Central memory CD8-positive, alpha-beta T cell (primary cell): ENCODE measurements around the gene XRN2.

ENCODE experiments used
- ATAC-seq: fragments of 150-1000 bp; cut with Tn5 transposase; replicated peaks from 2 replicates; pipeline ENCODE4 v1.10.0; 2022; ENCODE audit warnings: mild to moderate bottlenecking, moderate FRiP score, moderate number of reproducible peaks; ENCODE audit not compliant: poor library complexity, severe bottlenecking; ENCODE audit errors: extremely low read depth
- DNase-seq, 2 donors: peaks; one replicate each; pipeline ENCODE4 v3.0.0; 2021; ENCODE audit warnings: low spot score in 2 of 2
- H3K27ac Mint-ChIP-seq: one replicate; pipeline ENCODE4 v1.8.0; 2022; ENCODE audit warnings: low read depth, mild to moderate bottlenecking, moderate library complexity, mixed read lengths
- H3K27me3 Mint-ChIP-seq: one replicate; pipeline ENCODE4 v1.8.0; 2022; ENCODE audit warnings: mixed read lengths
- H3K36me3 Mint-ChIP-seq: one replicate; pipeline ENCODE4 v1.8.0; 2022; ENCODE audit warnings: mild to moderate bottlenecking, moderate library complexity, mixed read lengths; ENCODE audit not compliant: insufficient read depth
- H3K4me1 Mint-ChIP-seq: one replicate; pipeline ENCODE4 v1.8.0; 2022; ENCODE audit warnings: mixed read lengths
- H3K4me3 Mint-ChIP-seq: one replicate; pipeline ENCODE4 v1.8.0; 2022; ENCODE audit warnings: mild to moderate bottlenecking, moderate library complexity, mixed read lengths
- H3K9me3 Mint-ChIP-seq: one replicate; pipeline ENCODE4 v1.8.0; 2022; ENCODE audit warnings: mixed read lengths

XRN2 gene

DNA sequence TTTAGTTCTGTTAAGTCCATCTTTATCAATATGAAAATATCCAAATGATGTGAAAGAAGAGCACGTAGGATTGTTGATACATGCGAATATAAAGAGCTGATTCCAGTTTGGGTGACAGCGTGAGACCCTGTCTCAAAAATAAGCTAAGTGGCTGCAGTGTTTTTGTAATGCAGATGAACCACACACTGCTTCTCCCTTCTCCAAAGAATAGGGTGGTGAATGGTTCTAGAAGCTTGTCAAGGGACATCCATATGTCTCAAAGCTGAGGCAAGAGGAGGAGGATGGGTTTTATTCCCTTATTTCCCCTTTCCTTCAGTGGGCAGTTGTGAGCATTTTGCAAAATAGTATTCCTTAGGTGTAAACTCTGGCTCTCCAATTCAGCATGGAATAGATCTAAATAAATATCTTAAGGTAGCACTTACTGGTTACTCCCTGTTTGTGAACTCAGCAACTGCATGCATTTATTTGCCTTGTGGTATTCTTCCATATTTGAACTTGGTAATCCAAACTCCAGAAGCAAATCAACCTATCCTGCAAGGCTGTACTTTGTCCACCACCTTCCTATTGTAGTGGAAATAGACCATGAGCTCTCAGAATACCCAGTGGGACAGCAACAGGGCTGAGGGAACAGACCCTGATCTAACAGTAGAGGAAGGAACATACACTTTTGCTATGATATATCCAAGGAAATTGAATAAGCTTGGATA is 38.0 kb downstream of the XRN2 start:
- Mint-ChIP-seq H3K36me3 (peaks cover 56% of the 10 kb centered on the region), H3K4me1 (peaks cover 15% of the 10 kb centered on the region), H3K4me3 (no peak overlapping the region), H3K27ac (no peak overlapping the region), H3K9me3 (no peaks in the 10 kb centered on the region), H3K27me3 (no peaks in the 10 kb centered on the region)
- DNase-seq (no peak), ATAC-seq (no peak)

DNA sequence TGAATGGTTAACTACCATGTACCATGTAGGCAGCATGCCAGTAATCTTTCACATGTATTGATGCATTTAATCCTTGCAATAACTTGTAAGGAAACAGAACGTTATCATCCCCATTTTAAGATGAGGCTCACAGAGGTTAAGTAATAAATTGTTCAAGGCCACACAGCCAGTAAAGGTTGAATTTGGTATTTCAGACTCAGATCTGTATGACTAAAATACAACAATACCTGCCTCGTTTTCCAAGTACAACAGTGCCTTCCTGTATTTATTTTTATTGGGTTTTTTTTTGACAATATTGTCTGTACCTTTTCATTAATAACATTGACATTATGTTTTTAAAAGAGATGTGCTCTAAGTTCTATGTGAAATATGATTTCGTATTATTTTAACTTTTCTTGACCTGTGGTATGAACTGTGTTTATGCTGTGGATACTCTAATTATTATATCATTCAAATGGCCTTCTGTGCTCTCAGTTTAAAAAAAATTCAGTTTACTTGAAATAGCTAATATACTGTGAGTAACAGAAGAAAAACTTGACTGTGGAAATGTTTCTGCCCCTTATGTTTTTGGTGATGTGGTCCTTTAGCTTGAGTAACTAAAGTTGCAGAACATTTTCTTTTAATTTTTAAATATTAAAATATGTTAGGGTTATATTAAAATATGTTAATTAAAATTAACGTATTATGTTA is 39.7 kb downstream of the XRN2 start:
- Mint-ChIP-seq H3K4me3 (no peak overlapping the region), H3K9me3 (no peaks in the 10 kb centered on the region), H3K4me1 (peaks cover 6% of the 10 kb centered on the region), H3K27me3 (no peaks in the 10 kb centered on the region), H3K27ac (no peak overlapping the region), H3K36me3 (peaks cover 54% of the 10 kb centered on the region)
- DNase-seq, result no peak
- no peak for ATAC-seq

DNA sequence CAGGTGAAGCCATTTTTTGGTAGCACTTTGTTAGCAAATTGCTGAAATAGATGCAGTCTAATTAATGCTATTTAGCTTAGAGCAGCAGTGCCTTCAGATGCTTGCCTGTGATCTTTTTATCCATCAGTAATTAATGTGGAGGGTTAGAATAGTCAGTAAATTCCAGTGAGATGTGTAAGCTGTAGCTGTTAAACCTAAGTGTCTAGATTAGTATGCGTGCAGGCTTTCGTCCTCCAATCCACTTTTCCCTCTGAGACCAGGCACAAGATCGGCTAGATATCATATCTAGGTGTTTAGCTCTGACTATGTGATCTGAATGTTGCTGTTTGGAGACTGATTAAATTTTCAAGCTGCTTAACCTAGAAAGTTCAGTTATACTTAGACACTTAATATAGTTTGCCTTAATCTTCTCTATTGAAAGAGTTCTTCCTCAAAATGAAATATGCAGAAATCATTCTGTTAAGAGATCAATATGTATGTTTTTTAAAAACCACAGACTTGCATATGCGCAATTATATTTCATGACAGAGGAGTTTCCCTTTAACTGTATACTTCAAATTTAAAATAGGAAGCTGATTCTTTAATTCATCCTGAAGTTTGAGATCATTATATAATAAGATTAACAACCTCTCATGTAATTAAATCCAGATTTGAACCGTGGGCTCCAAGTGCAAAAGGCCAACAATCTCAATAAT is 41.2 kb downstream of the XRN2 start:
- ATAC-seq (no peak), DNase-seq (no peak)
- Mint-ChIP-seq H3K27me3 (no peaks in the 10 kb centered on the region), H3K36me3 (peaks cover 59% of the 10 kb centered on the region), H3K4me3 (no peak overlapping the region), H3K9me3 (no peaks in the 10 kb centered on the region), H3K27ac (no peak overlapping the region), H3K4me1 (peaks cover 4% of the 10 kb centered on the region)

DNA sequence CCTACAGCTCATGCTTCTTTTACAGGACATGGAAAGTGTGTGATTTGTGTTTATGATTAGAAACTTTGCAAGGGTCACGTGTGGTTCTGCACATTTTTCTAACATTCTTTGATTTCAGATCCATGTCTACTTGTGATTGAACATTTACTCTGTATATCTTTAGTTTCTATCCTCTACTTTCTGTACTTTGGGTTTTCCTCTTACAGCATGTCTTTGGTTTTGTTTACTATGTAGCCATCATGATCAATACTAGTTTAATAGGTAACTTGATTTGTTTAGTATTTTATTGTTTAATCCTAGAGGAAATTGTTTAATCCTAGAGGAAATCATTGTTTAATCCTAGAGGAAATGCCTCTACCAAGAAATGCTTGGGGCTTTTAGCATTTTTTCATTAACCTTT is 41.8 kb downstream of the XRN2 start:
- Mint-ChIP-seq H3K4me3 (no peak overlapping the region), H3K27me3 (no peaks in the 10 kb centered on the region), H3K27ac (no peak overlapping the region), H3K36me3 (peaks cover 62% of the 10 kb centered on the region), H3K4me1 (no peaks in the 10 kb centered on the region), H3K9me3 (no peaks in the 10 kb centered on the region)
- DNase-seq (no peak), ATAC-seq (no peak)

DNA sequence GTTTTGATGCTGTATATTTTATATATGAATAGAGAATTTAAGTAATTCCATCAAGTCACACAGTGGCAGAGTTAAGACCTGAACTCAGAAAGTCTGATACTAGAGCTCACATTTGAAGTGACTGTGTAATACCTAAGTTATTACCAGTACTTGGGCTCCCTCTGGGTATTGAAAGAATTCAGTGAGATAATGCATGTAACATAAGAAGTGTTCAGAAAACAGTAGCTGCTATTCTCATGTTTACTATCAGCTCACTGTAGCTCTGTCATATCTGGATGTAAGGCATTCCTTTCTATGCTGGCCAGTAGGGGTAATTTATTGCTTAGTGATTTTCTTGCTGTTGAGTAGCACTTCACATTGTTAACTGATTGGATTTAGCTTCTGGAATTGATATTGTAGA is 49.6 kb downstream of the XRN2 start:
- H3K4me1 Mint-ChIP-seq, result no peaks in the 10 kb centered on the region
- H3K4me3 Mint-ChIP-seq, result no peak overlapping the region
- DNase-seq (no peak), ATAC-seq (no peak)
- no peak overlapping the region for H3K27ac Mint-ChIP-seq
- peaks cover 44% of the 10 kb centered on the region for H3K36me3 Mint-ChIP-seq
- H3K27me3 Mint-ChIP-seq, result no peaks in the 10 kb centered on the region
- H3K9me3 Mint-ChIP-seq, result no peaks in the 10 kb centered on the region

DNA sequence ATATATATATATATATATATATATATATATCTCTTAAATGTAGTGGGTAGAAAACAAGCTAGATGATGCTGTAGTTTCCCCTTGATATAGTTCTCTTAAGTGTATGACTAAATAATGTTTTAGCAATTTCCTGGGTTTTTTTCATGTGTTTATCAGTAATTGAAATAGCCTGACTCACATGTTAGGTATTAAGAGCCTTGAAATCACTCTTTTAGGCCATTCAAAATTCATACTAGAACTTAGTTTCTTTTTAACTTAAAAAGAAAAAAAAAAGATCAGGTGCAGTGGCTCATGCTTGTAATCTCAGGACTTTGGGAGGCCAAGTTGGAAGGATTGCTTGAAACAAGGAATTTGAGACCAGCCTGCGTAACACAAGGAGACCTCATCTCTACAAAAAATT is 50.1 kb downstream of the XRN2 start:
- H3K27me3 Mint-ChIP-seq, result no peaks in the 10 kb centered on the region
- H3K36me3 Mint-ChIP-seq, result peaks cover 42% of the 10 kb centered on the region
- ATAC-seq, result no peak
- no peaks in the 10 kb centered on the region for H3K4me1 Mint-ChIP-seq
- no peak overlapping the region for H3K27ac Mint-ChIP-seq
- no peak for DNase-seq
- no peak overlapping the region for H3K4me3 Mint-ChIP-seq
- H3K9me3 Mint-ChIP-seq, result no peaks in the 10 kb centered on the region

DNA sequence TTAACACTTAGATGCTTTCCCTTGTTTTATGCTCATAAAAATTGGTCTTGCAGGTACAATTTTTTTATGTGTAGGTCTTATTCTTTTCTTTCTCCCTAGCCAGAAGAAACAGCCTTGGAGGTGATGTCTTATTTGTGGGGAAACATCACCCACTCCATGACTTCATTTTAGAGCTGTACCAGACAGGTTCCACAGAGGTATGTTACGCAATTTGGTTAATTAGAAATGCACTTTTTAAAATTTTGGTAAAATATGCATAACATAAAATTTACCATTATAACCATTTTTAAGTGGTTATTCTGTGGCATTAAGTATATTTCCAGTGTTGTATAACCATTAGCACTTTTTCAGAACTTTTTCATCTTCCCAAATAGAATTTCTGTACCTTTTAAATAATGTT is 52.9 kb downstream of the XRN2 start:
- no peak for DNase-seq
- Mint-ChIP-seq H3K4me3 (no peak overlapping the region), H3K9me3 (no peaks in the 10 kb centered on the region), H3K27ac (no peak overlapping the region), H3K27me3 (no peaks in the 10 kb centered on the region), H3K4me1 (peaks cover 10% of the 10 kb centered on the region), H3K36me3 (peaks cover 41% of the 10 kb centered on the region)
- no peak for ATAC-seq

DNA sequence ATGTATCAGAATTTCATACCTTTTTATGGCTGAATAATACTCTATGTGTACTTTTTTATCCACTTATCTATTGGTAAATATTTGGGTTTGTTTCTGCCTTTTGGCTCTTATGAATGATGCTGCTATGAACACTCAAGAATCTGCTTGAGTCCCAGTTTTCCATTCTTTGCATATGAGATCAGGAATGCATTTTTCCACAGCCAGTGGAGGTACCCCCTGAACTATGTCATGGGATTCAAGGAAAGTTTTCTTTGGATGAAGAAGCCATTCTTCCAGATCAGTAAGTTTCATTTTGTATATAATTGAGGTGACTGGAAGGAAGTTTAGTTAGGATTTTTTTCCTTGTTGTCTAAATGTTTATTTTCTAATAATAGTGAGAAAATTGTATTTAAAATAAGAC is 53.3 kb downstream of the XRN2 start:
- no peak for ATAC-seq
- Mint-ChIP-seq H3K4me3 (no peak overlapping the region), H3K27ac (no peak overlapping the region), H3K27me3 (no peaks in the 10 kb centered on the region), H3K36me3 (peaks cover 43% of the 10 kb centered on the region), H3K9me3 (no peaks in the 10 kb centered on the region), H3K4me1 (peaks cover 10% of the 10 kb centered on the region)
- DNase-seq, result no peak

DNA sequence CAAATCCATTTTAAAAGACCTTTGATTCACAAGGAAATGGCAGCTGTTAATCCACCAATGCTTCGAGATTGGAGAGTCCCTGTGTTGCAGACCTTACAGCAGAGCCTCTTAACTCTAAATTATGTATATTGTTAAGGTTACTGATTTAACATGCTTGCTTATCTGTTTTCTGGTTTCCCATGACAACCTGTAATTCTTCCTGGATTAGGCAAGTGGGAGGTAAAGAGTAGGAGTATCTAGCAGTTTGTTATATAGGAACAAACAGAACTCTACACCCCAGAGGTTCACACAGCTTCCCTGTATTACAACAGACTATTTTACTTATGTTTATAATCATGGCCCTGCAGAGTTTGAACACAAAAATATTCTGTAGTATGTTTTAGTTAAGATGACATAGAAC is 54.7 kb downstream of the XRN2 start:
- no peaks in the 10 kb centered on the region for H3K27me3 Mint-ChIP-seq
- no peak for ATAC-seq
- no peak overlapping the region for H3K4me3 Mint-ChIP-seq
- no peak for DNase-seq
- no peaks in the 10 kb centered on the region for H3K9me3 Mint-ChIP-seq
- H3K27ac Mint-ChIP-seq, result no peak overlapping the region
- H3K4me1 Mint-ChIP-seq, result peaks cover 16% of the 10 kb centered on the region
- H3K36me3 Mint-ChIP-seq, result peaks cover 49% of the 10 kb centered on the region

DNA sequence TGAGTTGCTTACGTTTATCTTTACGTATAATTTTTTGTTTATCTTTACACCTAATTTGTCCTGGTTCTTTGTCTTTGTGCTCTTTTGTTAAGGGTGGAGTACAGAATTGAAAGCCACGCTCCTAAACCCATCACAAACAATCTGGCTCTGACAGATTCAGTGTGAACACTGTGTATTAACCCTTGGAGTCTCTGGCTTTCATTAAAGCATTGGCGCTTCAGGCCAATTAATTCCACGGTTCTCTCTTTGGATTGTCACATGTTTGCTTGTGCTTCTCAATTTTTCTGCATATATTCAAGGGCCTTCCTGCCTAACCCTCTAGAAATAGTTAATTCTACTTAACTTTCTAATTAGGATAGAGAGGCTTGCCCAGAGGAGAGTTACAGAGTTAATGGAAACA is 55.6 kb downstream of the XRN2 start:
- no peak for DNase-seq
- no peak for ATAC-seq
- H3K4me3 Mint-ChIP-seq, result no peak overlapping the region
- H3K27ac Mint-ChIP-seq, result no peak overlapping the region
- H3K27me3 Mint-ChIP-seq, result no peaks in the 10 kb centered on the region
- H3K4me1 Mint-ChIP-seq, result peaks cover 22% of the 10 kb centered on the region
- peaks cover 52% of the 10 kb centered on the region for H3K36me3 Mint-ChIP-seq
- H3K9me3 Mint-ChIP-seq, result no peaks in the 10 kb centered on the region

DNA sequence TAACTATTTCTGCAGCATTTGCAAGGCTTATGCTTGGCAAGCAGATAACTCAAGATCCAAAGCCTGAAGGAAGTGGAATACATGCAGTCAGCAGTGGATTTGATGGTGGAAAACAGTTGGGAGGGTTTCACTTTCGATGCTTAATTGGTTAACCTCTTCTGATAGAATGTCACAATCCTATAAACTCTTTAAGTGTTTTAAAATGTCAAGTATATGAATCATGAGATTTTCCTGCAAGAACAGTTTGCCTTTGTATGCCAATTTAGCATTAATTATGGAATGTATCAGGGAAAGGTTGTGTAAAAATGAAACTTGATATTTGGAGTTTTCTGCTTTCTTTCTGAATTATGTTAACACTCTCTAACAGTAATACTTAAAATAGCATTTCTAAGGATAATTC is 57.6 kb downstream of the XRN2 start:
- Mint-ChIP-seq H3K9me3 (no peaks in the 10 kb centered on the region), H3K4me1 (peaks cover 22% of the 10 kb centered on the region), H3K27me3 (no peaks in the 10 kb centered on the region), H3K36me3 (peaks cover 49% of the 10 kb centered on the region), H3K4me3 (no peak overlapping the region), H3K27ac (no peak overlapping the region)
- no peak for ATAC-seq
- no peak for DNase-seq

DNA sequence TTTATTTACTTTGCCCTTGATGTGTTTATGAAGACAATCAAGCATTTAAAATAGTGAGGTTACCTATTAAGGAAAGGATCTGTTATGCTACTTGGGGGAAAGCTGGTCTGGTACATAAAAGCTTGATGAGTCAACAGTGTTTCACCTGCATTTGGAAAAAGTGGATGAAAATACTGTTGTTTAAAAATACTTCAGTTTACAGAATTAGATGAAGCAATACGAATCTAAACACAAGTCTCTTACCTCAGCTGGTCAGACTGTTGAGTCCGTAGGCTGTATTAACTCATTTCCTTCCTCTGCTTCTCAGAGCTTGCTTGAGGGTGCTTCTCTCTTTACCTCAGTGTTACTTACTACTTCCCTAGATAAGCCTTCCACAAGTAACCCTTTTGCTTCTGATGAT is 58.1 kb downstream of the XRN2 start:
- Mint-ChIP-seq H3K27ac (peak overlapping the region; percentile 32), H3K36me3 (peaks cover 47% of the 10 kb centered on the region), H3K4me1 (peaks cover 22% of the 10 kb centered on the region), H3K27me3 (no peaks in the 10 kb centered on the region), H3K4me3 (no peak overlapping the region), H3K9me3 (no peaks in the 10 kb centered on the region)
- no peak for DNase-seq
- ATAC-seq, result no peak

DNA sequence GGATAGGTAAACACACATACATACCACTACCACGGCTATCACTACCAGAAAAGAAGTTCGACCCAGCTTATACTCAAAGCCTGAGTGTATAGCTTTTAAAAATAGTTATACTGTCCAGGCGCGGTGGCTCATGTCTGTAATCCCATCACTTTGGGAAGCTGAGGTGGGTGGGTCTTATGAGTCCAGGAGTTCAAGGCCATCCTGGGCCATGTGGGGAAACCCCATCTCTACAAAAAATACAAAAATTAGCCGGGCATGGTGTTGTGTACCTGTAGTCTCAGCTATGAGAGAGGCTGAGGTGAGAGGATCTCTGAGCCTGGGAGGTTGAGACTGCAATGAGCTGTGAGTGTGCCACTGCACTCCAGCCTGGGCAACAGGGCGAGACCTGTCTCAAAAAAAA is 61.3 kb downstream of the XRN2 start:
- no peak overlapping the region for H3K27ac Mint-ChIP-seq

More for the DNA sequence above, 61.3 kb downstream of the XRN2 start:
- Mint-ChIP-seq H3K9me3 (no peaks in the 10 kb centered on the region), H3K4me1 (peaks cover 22% of the 10 kb centered on the region), H3K27me3 (no peaks in the 10 kb centered on the region), H3K36me3 (peaks cover 46% of the 10 kb centered on the region), H3K4me3 (no peak overlapping the region)
- ATAC-seq, result no peak
- DNase-seq, result no peak
